Measurements from ENCODE around the gene CNP.

CNP gene

DNA sequence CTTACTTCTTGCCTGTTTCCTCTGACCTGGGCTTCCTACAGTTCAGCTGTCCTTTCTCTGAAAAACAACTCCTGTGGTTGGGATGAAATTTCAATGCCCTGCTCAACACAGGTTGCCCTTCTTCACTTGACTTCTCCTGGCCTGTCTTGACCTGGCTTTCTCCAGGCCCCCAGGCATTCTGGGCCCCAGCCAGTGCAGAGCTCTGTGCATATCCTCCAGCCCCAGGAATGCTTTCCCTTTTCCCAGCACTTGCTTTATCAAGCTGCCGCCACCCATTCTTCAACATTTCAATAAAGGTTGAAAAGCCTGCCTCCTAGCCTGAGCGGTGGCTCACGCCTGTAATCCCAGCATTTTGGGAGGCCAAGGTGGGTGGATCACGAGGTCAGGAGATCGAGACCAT is 25.4 kb upstream of the CNP start:
- H3K36me3 ChIP-seq (ENCODE audit: control insufficient read depth, insufficient read depth, low read length) = no peaks in the 10 kb centered on the region
- H3K4me3 ChIP-seq (replicated peaks; ENCODE audit: low read depth, low read length) = no peak overlapping the region
- no peak for DNase-seq (ENCODE audit: extremely low read depth, insufficient read length)
- TF ChIP-seq, protein P1, sequence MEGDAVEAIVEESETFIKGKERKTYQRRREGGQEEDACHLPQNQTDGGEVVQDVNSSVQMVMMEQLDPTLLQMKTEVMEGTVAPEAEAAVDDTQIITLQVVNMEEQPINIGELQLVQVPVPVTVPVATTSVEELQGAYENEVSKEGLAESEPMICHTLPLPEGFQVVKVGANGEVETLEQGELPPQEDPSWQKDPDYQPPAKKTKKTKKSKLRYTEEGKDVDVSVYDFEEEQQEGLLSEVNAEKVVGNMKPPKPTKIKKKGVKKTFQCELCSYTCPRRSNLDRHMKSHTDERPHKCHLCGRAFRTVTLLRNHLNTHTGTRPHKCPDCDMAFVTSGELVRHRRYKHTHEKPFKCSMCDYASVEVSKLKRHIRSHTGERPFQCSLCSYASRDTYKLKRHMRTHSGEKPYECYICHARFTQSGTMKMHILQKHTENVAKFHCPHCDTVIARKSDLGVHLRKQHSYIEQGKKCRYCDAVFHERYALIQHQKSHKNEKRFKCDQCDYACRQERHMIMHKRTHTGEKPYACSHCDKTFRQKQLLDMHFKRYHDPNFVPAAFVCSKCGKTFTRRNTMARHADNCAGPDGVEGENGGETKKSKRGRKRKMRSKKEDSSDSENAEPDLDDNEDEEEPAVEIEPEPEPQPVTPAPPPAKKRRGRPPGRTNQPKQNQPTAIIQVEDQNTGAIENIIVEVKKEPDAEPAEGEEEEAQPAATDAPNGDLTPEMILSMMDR (IDR thresholded peaks at IDR 0.05; ENCODE audit: insufficient read depth, low read length, poor library complexity, severe bottlenecking) = no peak
- no peaks in the 10 kb centered on the region for H3K27me3 ChIP-seq (replicated peaks; ENCODE audit: control insufficient read depth, insufficient read depth, low read length)

DNA sequence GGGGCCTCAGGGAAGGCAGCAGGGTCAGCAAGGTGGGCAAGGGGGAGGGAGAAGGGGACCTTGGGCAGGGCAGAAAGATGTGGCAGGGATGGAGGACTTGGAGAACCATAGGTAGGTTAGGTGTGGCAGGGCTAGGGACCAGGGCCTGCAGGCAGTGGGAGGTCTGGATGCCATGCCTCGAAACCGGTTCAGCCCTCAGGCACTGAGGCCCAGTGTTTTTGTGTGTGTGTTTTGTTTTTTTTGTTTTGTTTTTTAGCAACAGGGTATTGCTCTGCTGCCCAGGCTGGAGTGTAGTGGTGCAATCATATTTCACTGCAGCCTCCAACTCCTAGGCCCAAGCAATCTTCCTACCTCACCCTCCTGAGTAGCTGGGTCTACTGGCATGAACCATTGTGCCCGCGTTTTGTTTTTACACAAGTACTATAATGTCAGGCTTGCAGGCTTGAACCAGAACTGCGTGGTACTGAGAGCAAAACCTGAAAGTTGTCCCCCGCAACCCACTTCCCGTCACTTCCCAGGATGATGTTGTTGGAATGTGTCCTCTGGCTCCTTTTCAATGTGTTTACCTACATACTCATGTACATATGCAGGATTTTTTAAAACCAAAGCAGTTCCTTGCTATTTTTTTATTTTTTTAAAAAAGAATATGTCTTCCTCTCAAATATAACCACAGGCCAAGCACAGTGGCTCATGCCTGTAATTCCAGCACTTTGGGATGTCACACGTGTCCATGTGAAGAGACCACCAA is 23.8 kb upstream of the CNP start:
- no peaks in the 10 kb centered on the region for H3K36me3 ChIP-seq (ENCODE audit: control insufficient read depth, insufficient read depth, low read length)

DNA sequence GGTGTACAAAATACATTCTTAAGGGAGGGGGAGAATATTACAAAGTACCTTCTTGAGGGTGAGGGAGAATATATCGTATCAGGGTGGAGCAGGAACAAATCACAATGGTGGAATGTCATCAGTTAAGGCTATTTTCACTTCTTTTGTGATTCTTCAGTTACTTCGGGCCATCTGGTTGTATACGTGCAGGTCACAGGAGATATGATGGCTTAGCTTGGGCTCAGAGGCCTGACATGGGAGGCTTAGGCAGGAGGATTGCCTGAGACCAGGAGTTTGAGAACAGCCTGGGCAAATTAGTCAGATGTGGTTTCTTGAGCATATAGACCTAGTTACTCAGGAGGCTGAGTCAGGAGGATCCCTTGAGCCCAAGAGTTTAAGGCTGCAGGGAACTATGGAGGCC is 23.1 kb upstream of the CNP start:
- DNase-seq (ENCODE audit: extremely low read depth, insufficient read length) = no peak
- TF ChIP-seq, protein P1 (IDR thresholded peaks at IDR 0.05; ENCODE audit: insufficient read depth, low read length, poor library complexity, severe bottlenecking) = no peak
- Histone ChIP-seq H3K4me3 (replicated peaks; ENCODE audit: low read depth, low read length) (no peak overlapping the region), H3K27me3 (replicated peaks; ENCODE audit: control insufficient read depth, insufficient read depth, low read length) (no peaks in the 10 kb centered on the region), H3K36me3 (ENCODE audit: control insufficient read depth, insufficient read depth, low read length) (no peaks in the 10 kb centered on the region)

More for the DNA sequence above, 23.8 kb upstream of the CNP start:
- Histone ChIP-seq H3K27me3 (replicated peaks; ENCODE audit: control insufficient read depth, insufficient read depth, low read length) (no peaks in the 10 kb centered on the region), H3K4me3 (replicated peaks; ENCODE audit: low read depth, low read length) (no peak overlapping the region)
- no peak for DNase-seq (ENCODE audit: extremely low read depth, insufficient read length)
- TF ChIP-seq, protein P1 (IDR thresholded peaks at IDR 0.05; ENCODE audit: insufficient read depth, low read length, poor library complexity, severe bottlenecking) = no peak

DNA sequence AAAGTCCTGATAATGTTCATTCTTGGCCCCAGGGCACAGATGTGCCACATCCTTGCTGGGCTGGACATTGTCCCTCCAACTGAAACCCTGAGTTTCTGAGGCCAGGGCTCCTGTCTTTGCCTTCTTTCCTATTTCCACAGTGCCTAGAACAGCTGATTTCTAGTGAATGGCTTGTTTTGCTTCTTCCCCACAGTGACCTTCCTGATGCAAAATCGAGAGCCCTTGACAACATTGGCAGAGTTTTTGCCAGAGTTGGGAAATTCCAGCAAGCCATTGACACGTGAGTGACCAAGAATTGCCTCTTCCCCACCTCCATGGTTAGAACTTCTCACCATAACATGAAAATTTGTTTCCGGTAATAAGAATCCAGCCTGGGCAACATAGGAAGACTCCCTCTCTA is 21.7 kb upstream of the CNP start:
- TF ChIP-seq, protein P1 (IDR thresholded peaks at IDR 0.05; ENCODE audit: insufficient read depth, low read length, poor library complexity, severe bottlenecking) = no peak
- H3K27me3 ChIP-seq (replicated peaks; ENCODE audit: control insufficient read depth, insufficient read depth, low read length) = no peaks in the 10 kb centered on the region
- no peak overlapping the region for H3K4me3 ChIP-seq (replicated peaks; ENCODE audit: low read depth, low read length)

DNA sequence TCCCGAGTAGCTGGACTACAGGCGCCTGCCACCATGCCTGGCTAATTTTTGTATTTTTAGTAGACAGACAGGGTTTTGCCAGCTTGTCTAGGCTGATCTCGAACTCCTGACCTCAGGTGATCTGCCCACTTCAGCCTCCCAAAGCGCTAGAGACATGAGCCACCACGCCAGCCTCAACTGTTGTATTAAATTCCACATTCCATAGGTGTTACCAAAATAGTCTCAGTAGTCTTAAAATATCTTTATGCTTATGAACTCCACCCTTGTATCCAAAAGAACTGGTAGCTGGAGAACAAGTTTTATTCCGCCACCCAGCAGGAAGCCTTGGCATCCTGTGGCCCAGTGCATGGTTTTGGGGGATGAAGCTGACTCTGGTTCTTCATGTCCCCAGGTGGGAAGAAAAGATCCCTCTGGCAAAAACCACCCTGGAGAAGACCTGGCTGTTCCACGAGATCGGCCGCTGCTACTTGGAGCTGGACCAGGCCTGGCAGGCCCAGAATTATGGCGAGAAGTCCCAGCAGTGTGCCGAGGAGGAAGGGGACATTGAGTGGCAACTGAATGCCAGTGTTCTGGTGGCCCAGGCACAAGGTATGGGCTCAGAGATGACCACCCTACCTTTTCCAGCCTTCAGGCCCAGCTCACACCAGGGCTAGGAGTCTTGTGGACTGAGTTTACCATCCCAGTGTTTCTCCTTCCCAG is 17.7 kb upstream of the CNP start:
- no peak for DNase-seq (ENCODE audit: extremely low read depth, insufficient read length)
- TF ChIP-seq, protein P1 (IDR thresholded peaks at IDR 0.05; ENCODE audit: insufficient read depth, low read length, poor library complexity, severe bottlenecking) = no peak
- Histone ChIP-seq H3K27me3 (replicated peaks; ENCODE audit: control insufficient read depth, insufficient read depth, low read length) (no peaks in the 10 kb centered on the region), H3K36me3 (ENCODE audit: control insufficient read depth, insufficient read depth, low read length) (no peaks in the 10 kb centered on the region), H3K4me3 (replicated peaks; ENCODE audit: low read depth, low read length) (no peak overlapping the region)

More for the DNA sequence above, 21.7 kb upstream of the CNP start:
- H3K36me3 ChIP-seq (ENCODE audit: control insufficient read depth, insufficient read depth, low read length) = no peaks in the 10 kb centered on the region
- no peak for DNase-seq (ENCODE audit: extremely low read depth, insufficient read length)
